Measurements from ENCODE around the gene PHPT1.

DNA sequence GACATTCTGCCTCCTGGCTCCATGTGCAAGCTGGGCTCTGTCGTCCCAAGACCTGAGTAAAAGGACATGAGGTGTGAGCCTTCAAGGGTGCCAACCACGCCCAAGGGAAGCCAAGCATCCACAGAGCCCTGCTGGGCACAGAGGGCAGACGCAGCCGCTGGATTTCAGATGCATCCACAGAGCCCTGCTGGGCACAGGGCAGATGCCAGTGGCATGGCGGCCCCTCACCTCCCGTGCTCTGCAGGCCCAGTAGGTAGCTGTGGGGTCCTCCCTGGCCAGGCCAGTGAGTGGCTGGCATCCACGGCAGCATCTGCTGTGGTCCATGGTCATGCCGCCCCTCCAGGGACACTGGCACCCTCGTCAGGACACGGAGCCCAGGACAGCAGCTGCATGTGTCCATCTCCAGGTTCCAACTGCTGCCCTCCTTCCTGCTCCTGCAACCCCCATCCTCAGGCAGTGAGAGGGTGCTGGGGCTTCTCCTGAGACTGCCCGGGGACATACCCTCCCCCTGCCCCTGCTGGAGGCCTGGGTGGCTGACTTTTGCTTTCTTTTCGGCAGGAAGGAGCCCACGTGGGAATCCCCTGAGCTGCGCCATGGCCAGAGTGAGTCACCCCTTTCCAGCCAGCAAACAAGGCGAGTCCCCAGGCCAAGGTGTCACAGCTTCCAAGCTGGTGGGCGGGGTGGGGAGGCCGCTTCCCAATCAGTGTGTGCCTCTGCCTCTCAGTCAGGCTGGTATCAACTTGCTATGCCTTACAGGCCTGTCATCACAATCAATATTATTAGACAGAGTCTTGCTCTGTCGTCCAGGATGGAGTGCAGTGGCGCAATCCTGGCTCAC lies 33.1 kb downstream of the PHPT1 start:
- TF ChIP-seq, protein P1, sequence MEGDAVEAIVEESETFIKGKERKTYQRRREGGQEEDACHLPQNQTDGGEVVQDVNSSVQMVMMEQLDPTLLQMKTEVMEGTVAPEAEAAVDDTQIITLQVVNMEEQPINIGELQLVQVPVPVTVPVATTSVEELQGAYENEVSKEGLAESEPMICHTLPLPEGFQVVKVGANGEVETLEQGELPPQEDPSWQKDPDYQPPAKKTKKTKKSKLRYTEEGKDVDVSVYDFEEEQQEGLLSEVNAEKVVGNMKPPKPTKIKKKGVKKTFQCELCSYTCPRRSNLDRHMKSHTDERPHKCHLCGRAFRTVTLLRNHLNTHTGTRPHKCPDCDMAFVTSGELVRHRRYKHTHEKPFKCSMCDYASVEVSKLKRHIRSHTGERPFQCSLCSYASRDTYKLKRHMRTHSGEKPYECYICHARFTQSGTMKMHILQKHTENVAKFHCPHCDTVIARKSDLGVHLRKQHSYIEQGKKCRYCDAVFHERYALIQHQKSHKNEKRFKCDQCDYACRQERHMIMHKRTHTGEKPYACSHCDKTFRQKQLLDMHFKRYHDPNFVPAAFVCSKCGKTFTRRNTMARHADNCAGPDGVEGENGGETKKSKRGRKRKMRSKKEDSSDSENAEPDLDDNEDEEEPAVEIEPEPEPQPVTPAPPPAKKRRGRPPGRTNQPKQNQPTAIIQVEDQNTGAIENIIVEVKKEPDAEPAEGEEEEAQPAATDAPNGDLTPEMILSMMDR (IDR thresholded peaks at IDR 0.05 in 4 of 5, conservative IDR thresholded peaks at IDR 0.05 in 1 of 5), result no peak
- no peak for TF ChIP-seq POLR2A (IDR thresholded peaks at IDR 0.05)

Data from gastrocnemius medialis (tissue), 4 donors.